GM18951 (cell line): Measurements from ENCODE around the gene ZNF778.
"Not testable (repeated sequence)": the region's sequence is repeated elsewhere in the genome, so short reads cannot be mapped to it uniquely, and the experiment has no call there.

ENCODE experiments used
- POLR2A ChIP-seq: IDR thresholded peaks from 4 replicates; pipeline ENCODE4 v1.6.1; 2011; ENCODE audit warnings: mild to moderate bottlenecking; ENCODE audit not compliant: insufficient read length, insufficient read depth; ENCODE audit errors: extremely low read depth
- in situ Hi-C: fragments of 300-500 bp; cut with MboI; formaldehyde crosslinking; loops from one replicate; pipeline ENCODE4 v1.12.0; 2022; ENCODE audit warnings: low sequenced_read_pairs, mixed read lengths, inconsistent platforms; ENCODE audit not compliant: unreplicated experiment

Gene ZNF778

GRCh38 chr16:89187032-89187769 is 30.3 kb upstream of the ZNF778 start:
- in situ Hi-C loops, result no loop called here
- TF ChIP-seq POLR2A, result no peak

GRCh38 chr16:89187770-89188392 is 29.6 kb upstream of the ZNF778 start:
- in situ Hi-C loops, result no loop called here
- no peak for TF ChIP-seq POLR2A

GRCh38 chr16:89188471-89189357 is 28.8 kb upstream of the ZNF778 start:
- in situ Hi-C loops, result not testable (repeated sequence)

GRCh38 chr16:89189358-89190025 is 28.0 kb upstream of the ZNF778 start:
- no peak for TF ChIP-seq POLR2A
- in situ Hi-C loops, result no loop called here

GRCh38 chr16:89190150-89190958 is 27.1 kb upstream of the ZNF778 start:
- TF ChIP-seq POLR2A, result no peak
- in situ Hi-C loops, result no loop called here

- TF ChIP-seq POLR2A, result no peak
- in situ Hi-C loops, result no loop called here
These were observed 26.2 kb upstream of the ZNF778 start for GRCh38 chr16:89191033-89191900.

- no peak for TF ChIP-seq POLR2A
- in situ Hi-C loops, result no loop called here
These were observed 25.7 kb upstream of the ZNF778 start for GRCh38 chr16:89191901-89192185.

- in situ Hi-C loops, result not testable (repeated sequence)
These were observed 25.1 kb upstream of the ZNF778 start for GRCh38 chr16:89192186-89192955.

- in situ Hi-C loops, result no loop called here
- TF ChIP-seq POLR2A, result no peak
These were observed 24.4 kb upstream of the ZNF778 start for GRCh38 chr16:89192956-89193575.

- in situ Hi-C loops, result no loop called here
- TF ChIP-seq POLR2A, result no peak
These were observed 23.8 kb upstream of the ZNF778 start for GRCh38 chr16:89193576-89194293.
